C4-2B (cell line): ENCODE data around the gene TMEM109.

ENCODE experiments used
- H3K27ac ChIP-seq: fragments of 450-650 bp; 2 replicates; pipeline ENCODE4 v1.5.1; 2017
- ZFX ChIP-seq: fragments of 450-650 bp; IDR thresholded peaks from 2 replicates; pipeline ENCODE4 v1.6.1; 2017
- TF ChIP-seq, protein P1 (sequence below): fragments of 450-650 bp; conservative IDR thresholded peaks from 2 replicates; pipeline ENCODE4 v1.5.1; 2017; ENCODE audit warnings: mild to moderate bottlenecking

TMEM109 gene

DNA sequence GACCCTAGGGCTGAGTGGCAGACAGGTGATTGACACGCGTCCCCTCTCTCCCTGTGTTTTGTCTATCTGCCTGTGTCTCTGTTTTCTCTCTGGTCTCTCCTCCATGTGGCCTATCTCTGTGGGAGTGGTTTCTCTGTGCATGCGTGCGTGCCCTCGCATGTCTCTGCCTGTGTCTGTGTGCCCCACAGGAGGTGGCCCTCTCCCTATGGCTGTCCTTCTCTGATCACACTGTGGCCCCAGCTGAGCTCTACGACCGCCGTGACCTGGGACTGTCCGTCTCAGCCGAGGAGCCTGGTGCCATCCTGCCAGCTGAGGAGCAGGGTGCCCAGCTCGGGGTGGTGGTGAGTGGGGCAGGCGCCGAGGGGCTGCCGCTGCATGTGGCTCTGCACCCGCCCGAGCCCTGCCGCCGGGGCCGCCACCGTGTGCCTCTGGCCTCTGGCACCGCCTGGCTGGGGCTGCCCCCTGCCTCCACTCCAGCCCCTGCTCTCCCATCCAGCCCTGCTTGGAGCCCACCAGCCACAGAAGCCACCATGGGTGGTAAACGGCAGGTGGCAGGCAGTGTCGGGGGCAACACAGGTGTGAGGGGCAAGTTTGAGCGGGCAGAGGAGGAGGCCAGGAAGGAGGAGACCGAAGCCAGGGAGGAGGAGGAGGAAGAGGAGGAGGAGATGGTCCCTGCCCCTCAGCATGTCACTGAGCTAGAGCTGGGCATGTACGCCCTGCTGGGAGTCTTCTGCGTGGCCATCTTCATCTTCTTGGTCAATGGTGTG is 21.9 kb downstream of the TMEM109 start:
- no peak overlapping the region for H3K27ac ChIP-seq
- TF ChIP-seq, protein P1, sequence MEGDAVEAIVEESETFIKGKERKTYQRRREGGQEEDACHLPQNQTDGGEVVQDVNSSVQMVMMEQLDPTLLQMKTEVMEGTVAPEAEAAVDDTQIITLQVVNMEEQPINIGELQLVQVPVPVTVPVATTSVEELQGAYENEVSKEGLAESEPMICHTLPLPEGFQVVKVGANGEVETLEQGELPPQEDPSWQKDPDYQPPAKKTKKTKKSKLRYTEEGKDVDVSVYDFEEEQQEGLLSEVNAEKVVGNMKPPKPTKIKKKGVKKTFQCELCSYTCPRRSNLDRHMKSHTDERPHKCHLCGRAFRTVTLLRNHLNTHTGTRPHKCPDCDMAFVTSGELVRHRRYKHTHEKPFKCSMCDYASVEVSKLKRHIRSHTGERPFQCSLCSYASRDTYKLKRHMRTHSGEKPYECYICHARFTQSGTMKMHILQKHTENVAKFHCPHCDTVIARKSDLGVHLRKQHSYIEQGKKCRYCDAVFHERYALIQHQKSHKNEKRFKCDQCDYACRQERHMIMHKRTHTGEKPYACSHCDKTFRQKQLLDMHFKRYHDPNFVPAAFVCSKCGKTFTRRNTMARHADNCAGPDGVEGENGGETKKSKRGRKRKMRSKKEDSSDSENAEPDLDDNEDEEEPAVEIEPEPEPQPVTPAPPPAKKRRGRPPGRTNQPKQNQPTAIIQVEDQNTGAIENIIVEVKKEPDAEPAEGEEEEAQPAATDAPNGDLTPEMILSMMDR = no peak
- no peak for TF ChIP-seq ZFX

DNA sequence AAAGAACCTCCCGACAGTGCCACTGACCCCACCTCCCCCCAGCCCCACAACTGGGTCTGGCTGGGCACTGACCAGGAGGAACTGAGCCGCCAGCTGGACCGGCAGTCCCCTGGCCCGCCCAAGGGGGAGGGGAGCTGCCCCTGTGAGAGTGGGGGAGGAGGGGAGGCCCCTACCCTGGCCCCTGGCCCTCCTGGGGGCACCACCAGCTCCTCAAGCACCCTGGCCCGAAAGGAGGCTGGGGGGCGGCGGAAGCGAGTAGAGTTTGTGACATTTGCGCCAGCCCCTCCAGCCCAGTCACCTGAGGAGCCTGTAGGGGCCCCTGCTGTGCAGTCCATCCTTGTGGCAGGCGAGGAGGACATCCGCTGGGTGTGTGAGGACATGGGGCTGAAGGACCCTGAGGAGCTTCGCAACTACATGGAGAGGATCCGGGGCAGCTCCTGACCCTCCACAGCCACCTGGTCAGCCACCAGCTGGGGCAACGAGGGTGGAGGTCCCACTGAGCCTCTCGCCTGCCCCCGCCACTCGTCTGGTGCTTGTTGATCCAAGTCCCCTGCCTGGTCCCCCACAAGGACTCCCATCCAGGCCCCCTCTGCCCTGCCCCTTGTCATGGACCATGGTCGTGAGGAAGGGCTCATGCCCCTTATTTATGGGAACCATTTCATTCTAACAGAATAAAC is 22.6 kb downstream of the TMEM109 start:
- TF ChIP-seq ZFX = no peak
- TF ChIP-seq, protein P1 = no peak
- no peak overlapping the region for H3K27ac ChIP-seq

DNA sequence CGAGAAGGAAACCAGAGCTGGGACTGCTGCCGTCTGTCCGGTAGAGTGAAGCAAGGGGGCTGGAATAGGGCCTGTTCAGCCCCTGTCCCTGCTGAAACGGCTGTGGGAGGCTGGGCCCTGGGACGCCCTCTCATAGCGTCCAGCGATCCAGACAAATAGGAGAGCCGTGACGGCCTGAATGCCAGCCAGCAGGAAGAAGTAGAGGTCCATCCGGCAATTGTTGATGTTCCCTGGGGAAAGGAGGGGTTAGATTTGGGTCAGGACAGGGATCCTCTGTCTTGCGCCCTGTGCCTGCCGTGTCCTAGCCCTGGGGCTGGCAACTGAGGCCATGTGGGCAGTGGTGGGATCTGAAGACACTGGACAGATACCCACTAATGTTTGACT is 23.2 kb downstream of the TMEM109 start:
- no peak overlapping the region for H3K27ac ChIP-seq
- TF ChIP-seq, protein P1 = no peak
- no peak for TF ChIP-seq ZFX

DNA sequence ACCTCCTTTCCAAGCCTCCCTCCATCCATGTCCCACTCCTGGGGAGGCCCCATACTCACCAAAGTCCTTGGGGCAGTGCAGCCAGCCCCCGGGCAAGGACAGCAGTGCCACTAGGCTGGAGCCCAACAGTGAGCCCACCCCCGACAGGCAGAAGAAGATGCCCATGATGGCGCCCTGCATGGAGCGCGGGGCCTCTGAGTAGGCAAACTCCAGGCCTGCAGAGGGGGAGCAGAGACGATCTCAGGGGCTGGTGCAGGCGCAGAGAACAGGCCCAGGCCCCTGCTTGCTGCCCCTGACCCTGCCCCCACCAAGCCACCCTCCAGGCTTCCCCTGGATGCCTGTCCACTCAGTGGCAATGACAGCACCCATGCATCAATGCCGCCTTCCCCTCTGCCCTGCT is 23.9 kb downstream of the TMEM109 start:
- TF ChIP-seq, protein P1 = no peak
- TF ChIP-seq ZFX = no peak

DNA sequence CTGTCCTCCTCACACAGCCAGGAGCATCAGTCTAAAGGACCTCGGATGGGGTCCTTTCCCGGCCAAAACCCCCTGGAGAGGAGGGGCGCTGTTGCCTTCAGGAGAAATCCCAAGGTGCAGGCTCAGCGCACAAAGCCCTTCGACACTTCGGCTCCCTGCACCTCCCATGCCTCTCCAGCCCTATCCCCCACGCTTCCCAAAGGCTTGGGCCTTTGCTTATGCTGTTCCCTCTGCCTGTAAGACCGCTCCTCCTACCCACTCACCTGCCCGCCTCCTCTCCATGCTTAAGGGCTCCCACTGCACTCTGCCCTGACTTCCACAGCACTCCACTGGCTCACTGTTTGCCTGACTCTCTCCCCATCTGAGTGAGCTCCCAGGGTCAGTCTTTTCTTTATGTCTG is 24.5 kb downstream of the TMEM109 start:
- TF ChIP-seq ZFX = no peak
- TF ChIP-seq, protein P1 = no peak

More for the DNA sequence above, 23.9 kb downstream of the TMEM109 start:
- H3K27ac ChIP-seq = no peak overlapping the region

DNA sequence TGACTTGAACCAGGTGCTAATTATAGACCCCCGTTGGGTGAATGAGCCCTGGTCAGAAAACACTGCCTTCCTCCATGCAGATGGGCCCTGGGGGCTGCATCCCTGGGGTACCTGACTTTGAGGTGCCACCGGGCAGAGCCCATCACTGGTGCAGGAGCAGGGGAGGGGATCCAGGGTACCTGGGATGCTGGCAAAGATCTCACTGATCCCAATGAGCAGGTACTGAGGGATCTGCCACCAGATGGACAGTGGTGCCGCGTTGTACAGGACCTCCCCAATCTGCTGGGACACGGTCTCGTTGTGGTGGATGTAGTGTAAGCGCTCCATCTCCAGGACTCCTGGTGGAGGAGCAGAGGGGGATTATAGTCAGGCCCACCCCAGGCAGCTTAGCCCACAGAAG is 25.3 kb downstream of the TMEM109 start:
- no peak overlapping the region for H3K27ac ChIP-seq
- TF ChIP-seq ZFX = no peak
- TF ChIP-seq, protein P1 = no peak

More for the DNA sequence above, 24.5 kb downstream of the TMEM109 start:
- no peak overlapping the region for H3K27ac ChIP-seq

DNA sequence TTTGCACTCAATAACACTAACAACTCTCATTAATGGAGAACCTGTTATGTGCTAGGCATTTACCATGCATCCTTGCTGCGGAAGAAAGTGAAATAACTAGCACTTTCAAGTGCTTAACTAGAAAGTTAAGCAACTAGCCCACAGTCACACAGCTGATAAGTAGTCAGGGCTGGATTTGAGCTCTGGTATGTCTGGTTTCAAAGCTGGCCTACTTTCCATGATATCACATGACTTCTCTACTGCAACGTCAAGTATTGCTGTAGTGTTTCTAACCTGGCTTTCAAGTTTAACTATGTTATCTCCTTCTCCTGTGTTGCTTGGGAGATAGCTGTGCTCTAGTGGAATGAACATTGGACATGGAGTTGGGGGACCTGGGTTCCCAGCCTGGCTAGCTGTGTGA is 25.9 kb downstream of the TMEM109 start:
- TF ChIP-seq, protein P1 = no peak
- no peak for TF ChIP-seq ZFX
- no peak overlapping the region for H3K27ac ChIP-seq
